RWPE2 (cell line): ENCODE results near the gene TTLL8.

Experiments
- ATAC-seq: fragments of 200-7000 bp; cut with Tn5 transposase; 3 replicates; pipeline ENCODE4 v1.9.1; 2021; ENCODE audit warnings: low read depth
- DNase-seq: peaks from one replicate; pipeline ENCODE4 v3.0.0-alpha.2; 2020; ENCODE audit warnings: low spot score
- H3K27ac ChIP-seq: fragments of 450-650 bp; 2 replicates; pipeline ENCODE4 v1.5.1; 2017; ENCODE audit warnings: mild to moderate bottlenecking; ENCODE audit not compliant: poor library complexity, severe bottlenecking
- H3K27me3 ChIP-seq: fragments of 250-450 bp; sonication (Bioruptor Pico); 2 replicates; pipeline ENCODE4 v1.5.1; 2021; ENCODE audit warnings: mild to moderate bottlenecking, moderate library complexity; ENCODE audit not compliant: insufficient read depth, poor library complexity, severe bottlenecking
- H3K36me3 ChIP-seq: fragments of 250-450 bp; sonication (Bioruptor Pico); 2 replicates; pipeline ENCODE4 v1.5.1; 2020; ENCODE audit warnings: low read depth, mild to moderate bottlenecking, moderate library complexity
- H3K4me1 ChIP-seq: fragments of 250-450 bp; sonication (Bioruptor Pico); 2 replicates; pipeline ENCODE4 v1.5.1; 2021; ENCODE audit warnings: mild to moderate bottlenecking, moderate library complexity; ENCODE audit not compliant: insufficient read depth, poor library complexity, severe bottlenecking
- H3K4me3 ChIP-seq: fragments of 250-450 bp; sonication (Bioruptor Pico); 2 replicates; pipeline ENCODE4 v1.5.1; 2021; ENCODE audit warnings: mild to moderate bottlenecking, moderate library complexity; ENCODE audit not compliant: severe bottlenecking
- H3K9me3 ChIP-seq: fragments of 250-450 bp; sonication (Bioruptor Pico); 2 replicates; pipeline ENCODE4 v1.5.1; 2021; ENCODE audit warnings: mild to moderate bottlenecking, moderate library complexity; ENCODE audit not compliant: severe bottlenecking
- TF ChIP-seq, protein P1 (sequence below): fragments of 450-650 bp; IDR thresholded peaks from one replicate; pipeline ENCODE4 v1.5.1; 2017; ENCODE audit warnings: mild to moderate bottlenecking, moderate library complexity; ENCODE audit not compliant: poor library complexity, severe bottlenecking

TTLL8 gene

GRCh38 chr22:50058906-50059880 is 1.1 kb upstream of the TTLL8 start:
- Histone ChIP-seq H3K4me3 (no peak overlapping the region), H3K4me1 (no peaks in the 10 kb centered on the region), H3K27me3 (peaks cover 22% of the 10 kb centered on the region), H3K9me3 (no peaks in the 10 kb centered on the region), H3K27ac (no peak overlapping the region), H3K36me3 (no peaks in the 10 kb centered on the region)
- ATAC-seq (peak; percentile 34; the same call in 2 of the 3 replicates), DNase-seq (peak; percentile 52)
- TF ChIP-seq, protein P1, sequence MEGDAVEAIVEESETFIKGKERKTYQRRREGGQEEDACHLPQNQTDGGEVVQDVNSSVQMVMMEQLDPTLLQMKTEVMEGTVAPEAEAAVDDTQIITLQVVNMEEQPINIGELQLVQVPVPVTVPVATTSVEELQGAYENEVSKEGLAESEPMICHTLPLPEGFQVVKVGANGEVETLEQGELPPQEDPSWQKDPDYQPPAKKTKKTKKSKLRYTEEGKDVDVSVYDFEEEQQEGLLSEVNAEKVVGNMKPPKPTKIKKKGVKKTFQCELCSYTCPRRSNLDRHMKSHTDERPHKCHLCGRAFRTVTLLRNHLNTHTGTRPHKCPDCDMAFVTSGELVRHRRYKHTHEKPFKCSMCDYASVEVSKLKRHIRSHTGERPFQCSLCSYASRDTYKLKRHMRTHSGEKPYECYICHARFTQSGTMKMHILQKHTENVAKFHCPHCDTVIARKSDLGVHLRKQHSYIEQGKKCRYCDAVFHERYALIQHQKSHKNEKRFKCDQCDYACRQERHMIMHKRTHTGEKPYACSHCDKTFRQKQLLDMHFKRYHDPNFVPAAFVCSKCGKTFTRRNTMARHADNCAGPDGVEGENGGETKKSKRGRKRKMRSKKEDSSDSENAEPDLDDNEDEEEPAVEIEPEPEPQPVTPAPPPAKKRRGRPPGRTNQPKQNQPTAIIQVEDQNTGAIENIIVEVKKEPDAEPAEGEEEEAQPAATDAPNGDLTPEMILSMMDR = no peak

GRCh38 chr22:50057278-50058060 is 629 bp downstream of the TTLL8 start:
- DNase-seq (no peak), ATAC-seq (no peak)
- Histone ChIP-seq H3K36me3 (no peaks in the 10 kb centered on the region), H3K27ac (no peak overlapping the region), H3K9me3 (no peaks in the 10 kb centered on the region), H3K4me3 (no peak overlapping the region), H3K27me3 (peaks cover 22% of the 10 kb centered on the region), H3K4me1 (no peaks in the 10 kb centered on the region)
- TF ChIP-seq, protein P1 = no peak

GRCh38 chr22:50056214-50056972 is 1.7 kb downstream of the TTLL8 start:
- Histone ChIP-seq H3K4me1 (no peaks in the 10 kb centered on the region), H3K4me3 (no peak overlapping the region), H3K27ac (no peak overlapping the region), H3K27me3 (peaks cover 22% of the 10 kb centered on the region), H3K9me3 (no peaks in the 10 kb centered on the region), H3K36me3 (no peaks in the 10 kb centered on the region)
- ATAC-seq (no peak), DNase-seq (no peak)
- TF ChIP-seq, protein P1 = no peak

DNA sequence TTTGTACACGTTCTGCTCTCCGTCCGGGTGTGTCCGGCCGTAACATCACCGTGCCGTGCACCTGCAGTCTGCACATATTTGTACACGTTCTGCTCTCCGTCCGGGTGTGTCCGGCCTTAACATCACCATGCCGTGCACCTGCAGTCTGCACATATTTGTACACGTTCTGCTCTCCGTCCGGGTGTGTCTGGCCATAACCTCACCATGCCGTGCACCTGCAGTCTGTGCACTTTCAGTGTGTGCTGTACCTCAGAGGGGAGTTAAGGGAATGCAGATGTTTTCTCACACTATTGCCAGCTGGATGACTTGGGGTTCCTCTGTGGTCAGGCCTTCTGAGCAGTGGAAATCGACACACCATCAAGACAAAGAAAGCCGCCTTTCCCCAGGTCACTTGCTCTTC is 4.2 kb downstream of the TTLL8 start:
- no peak for DNase-seq
- no peak for ATAC-seq

More for the DNA sequence above, 4.2 kb downstream of the TTLL8 start:
- TF ChIP-seq, protein P1 = no peak
- H3K27ac ChIP-seq = no peak overlapping the region
- no peaks in the 10 kb centered on the region for H3K9me3 ChIP-seq
- no peaks in the 10 kb centered on the region for H3K36me3 ChIP-seq
- H3K4me1 ChIP-seq = no peaks in the 10 kb centered on the region
- no peak overlapping the region for H3K4me3 ChIP-seq
- H3K27me3 ChIP-seq = peaks cover 9% of the 10 kb centered on the region
